ENCODE results near the gene CAMTA1. TPM values are rescaled to one million over a fixed set of nuclear protein-coding genes. Genes with fewer than 3 reads are reported as not detected.

CAMTA1 gene
- total and polyA plus RNA-seq, 2 donors, result 53.3 to 115 TPM

DNA sequence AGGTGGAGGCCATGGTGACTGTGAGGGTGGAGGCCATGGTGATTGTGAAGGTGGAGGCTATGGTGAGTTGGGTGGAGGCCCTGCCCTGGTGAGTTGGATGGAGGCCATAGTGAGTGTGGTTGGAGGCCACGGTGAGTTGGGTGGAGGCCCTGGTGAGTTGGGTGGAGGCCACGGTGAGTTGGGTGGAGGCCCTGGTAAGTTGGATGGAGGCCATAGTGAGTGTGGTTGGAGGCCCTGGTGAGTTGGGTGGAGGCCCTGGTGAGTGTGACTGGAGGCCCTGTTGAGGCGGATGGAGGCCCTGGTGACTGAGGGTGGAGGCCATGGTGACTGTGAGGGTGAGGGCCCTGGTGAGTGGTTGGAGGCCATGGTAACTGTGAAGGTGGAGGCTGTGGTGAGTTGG, 860.9 kb downstream of the CAMTA1 start:
- no peak for DNase-seq (ENCODE audit: extremely low spot score)
- no peaks in the 10 kb centered on the region for H3K36me3 ChIP-seq (ENCODE audit: insufficient read depth)
- H3K4me3 ChIP-seq (ENCODE audit: low read depth, low read length), result no peak overlapping the region
- H3K27ac ChIP-seq (ENCODE audit: low read depth), result no peak overlapping the region
- H3K4me1 ChIP-seq (ENCODE audit: insufficient read depth), result no peaks in the 10 kb centered on the region
- WGBS, result 97% methylated on average over 3 of the region's 3 CpGs

GRCh38 chr1:7646981-7647901, 862.0 kb downstream of the CAMTA1 start:
- H3K36me3 ChIP-seq (ENCODE audit: insufficient read depth), result no peaks in the 10 kb centered on the region
- H3K27ac ChIP-seq (ENCODE audit: low read depth), result no peak overlapping the region
- no peak for DNase-seq (ENCODE audit: extremely low spot score)
- H3K4me3 ChIP-seq (ENCODE audit: low read depth, low read length), result no peak overlapping the region
- no peaks in the 10 kb centered on the region for H3K4me1 ChIP-seq (ENCODE audit: insufficient read depth)
- 45% methylated on average over 30 of the region's 30 CpGs for WGBS

DNA sequence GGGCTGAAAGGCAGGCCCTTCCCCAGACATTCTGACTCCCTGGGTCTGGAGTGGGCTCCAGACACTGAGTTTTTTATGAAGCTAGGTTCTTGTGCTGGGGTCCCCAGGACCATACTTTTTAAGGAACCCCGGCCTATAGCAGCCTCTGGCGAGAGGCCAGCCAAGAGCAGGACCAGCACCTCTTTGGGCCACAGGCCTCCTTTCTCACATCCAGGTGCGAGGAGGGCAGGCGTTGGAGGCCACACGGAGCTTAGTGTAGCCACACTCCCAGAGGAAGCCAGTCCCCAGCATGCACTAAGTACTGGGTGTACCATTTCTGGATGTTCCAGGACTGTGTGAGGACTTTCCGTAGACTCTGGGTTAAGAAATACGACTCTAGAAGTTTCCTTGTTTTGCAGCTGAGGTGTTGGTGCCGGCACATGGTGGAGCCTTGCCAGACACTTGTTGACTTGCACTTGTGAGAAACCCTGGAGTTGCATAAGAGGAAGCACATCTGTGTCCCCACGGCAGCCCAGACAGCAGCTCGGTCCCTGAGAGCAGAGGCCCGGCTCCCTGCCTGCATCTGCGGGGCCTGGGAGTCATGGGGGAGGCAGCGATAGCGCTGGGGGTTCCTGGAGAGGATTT, 863.6 kb downstream of the CAMTA1 start:
- H3K27ac ChIP-seq (ENCODE audit: low read depth), result no peak overlapping the region
- no peak overlapping the region for H3K4me3 ChIP-seq (ENCODE audit: low read depth, low read length)
- WGBS, result 46% methylated on average over 14 of the region's 14 CpGs
- H3K4me1 ChIP-seq (ENCODE audit: insufficient read depth), result no peaks in the 10 kb centered on the region
- DNase-seq (ENCODE audit: extremely low spot score), result no peak
- no peaks in the 10 kb centered on the region for H3K36me3 ChIP-seq (ENCODE audit: insufficient read depth)

DNA sequence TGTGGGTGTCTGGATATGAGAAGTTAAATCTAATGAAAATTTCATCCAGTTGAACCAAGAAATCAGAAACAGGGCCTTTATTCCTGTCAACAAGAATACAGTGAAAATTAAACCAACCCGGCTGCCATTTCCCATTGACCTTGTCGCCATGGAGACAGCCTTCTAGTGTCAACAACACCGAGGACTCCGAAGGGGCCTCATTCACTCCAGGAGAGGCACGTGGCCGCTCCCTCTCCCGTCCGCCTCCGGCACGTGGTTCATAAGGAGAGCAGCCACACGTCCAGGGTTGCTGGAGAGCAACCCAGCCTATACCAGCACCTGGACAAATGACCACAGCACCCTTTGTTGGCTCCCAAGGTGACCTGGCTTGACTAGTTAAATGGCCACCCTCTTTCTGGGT, 865.5 kb downstream of the CAMTA1 start:
- 34% methylated on average over 11 of the region's 11 CpGs for WGBS
- H3K4me1 ChIP-seq (ENCODE audit: insufficient read depth), result no peaks in the 10 kb centered on the region
- no peak overlapping the region for H3K4me3 ChIP-seq (ENCODE audit: low read depth, low read length)
- no peak overlapping the region for H3K27ac ChIP-seq (ENCODE audit: low read depth)
- no peaks in the 10 kb centered on the region for H3K36me3 ChIP-seq (ENCODE audit: insufficient read depth)
- no peak for DNase-seq (ENCODE audit: extremely low spot score)

GRCh38 chr1:7651203-7651602, 865.9 kb downstream of the CAMTA1 start:
- H3K4me3 ChIP-seq (ENCODE audit: low read depth, low read length), result no peak overlapping the region
- 87% methylated on average over 8 of the region's 8 CpGs for WGBS
- DNase-seq (ENCODE audit: extremely low spot score), result no peak
- no peaks in the 10 kb centered on the region for H3K36me3 ChIP-seq (ENCODE audit: insufficient read depth)
- H3K27ac ChIP-seq (ENCODE audit: low read depth), result no peak overlapping the region
- H3K4me1 ChIP-seq (ENCODE audit: insufficient read depth), result no peaks in the 10 kb centered on the region

DNA sequence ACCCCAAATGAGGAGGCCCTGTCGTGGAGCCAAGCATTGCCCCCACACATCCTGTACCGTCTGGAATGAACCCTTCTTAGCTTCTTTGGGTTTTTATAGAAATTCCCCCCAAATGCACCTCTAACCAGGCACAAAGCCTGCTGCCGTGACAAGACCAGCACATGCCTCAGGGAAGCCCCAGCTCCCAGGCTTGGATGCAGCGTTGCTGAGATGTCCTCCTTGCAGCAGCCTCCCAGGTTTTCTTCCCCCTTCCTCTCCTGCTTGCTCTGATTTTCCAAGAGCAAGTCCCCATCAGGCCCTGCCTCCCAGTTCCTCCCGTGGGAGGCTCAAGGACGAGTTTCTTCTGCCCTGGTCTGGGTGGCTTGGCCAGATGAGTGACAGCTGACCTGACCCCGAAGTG, 866.8 kb downstream of the CAMTA1 start:
- H3K4me1 ChIP-seq (ENCODE audit: insufficient read depth), result no peaks in the 10 kb centered on the region
- 48% methylated on average over 7 of the region's 7 CpGs for WGBS
- no peaks in the 10 kb centered on the region for H3K36me3 ChIP-seq (ENCODE audit: insufficient read depth)

GRCh38 chr1:7652515-7653098, 867.4 kb downstream of the CAMTA1 start:
- Histone ChIP-seq H3K36me3 (ENCODE audit: insufficient read depth) (no peaks in the 10 kb centered on the region), H3K4me1 (ENCODE audit: insufficient read depth) (no peaks in the 10 kb centered on the region), H3K27ac (ENCODE audit: low read depth) (no peak overlapping the region), H3K4me3 (ENCODE audit: low read depth, low read length) (no peak overlapping the region)
- DNase-seq (ENCODE audit: extremely low spot score), result no peak
- WGBS, result 83% methylated on average over 12 of the region's 12 CpGs

More for the DNA sequence above, 866.8 kb downstream of the CAMTA1 start:
- Histone ChIP-seq H3K4me3 (ENCODE audit: low read depth, low read length) (no peak overlapping the region), H3K27ac (ENCODE audit: low read depth) (no peak overlapping the region)
- DNase-seq (ENCODE audit: extremely low spot score), result no peak

DNA sequence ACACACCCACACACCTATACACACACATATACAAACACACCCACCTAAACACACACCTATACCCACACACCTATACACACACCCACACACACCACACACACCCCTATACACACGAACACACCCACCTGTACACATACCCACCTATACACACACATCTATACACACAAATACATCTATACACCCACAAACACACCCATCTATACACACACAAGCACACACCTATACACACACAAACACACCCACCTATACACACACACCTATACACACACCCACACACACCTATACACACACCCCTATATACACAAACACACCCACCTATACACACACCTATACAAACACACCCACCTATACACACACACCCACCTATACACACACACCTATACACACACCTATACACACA, 869.5 kb downstream of the CAMTA1 start:
- no peaks in the 10 kb centered on the region for H3K4me1 ChIP-seq (ENCODE audit: insufficient read depth)
- H3K36me3 ChIP-seq (ENCODE audit: insufficient read depth), result no peaks in the 10 kb centered on the region
- DNase-seq (ENCODE audit: extremely low spot score), result no peak
- no peak overlapping the region for H3K27ac ChIP-seq (ENCODE audit: low read depth)
- no peak overlapping the region for H3K4me3 ChIP-seq (ENCODE audit: low read depth, low read length)
- 91% methylated on average over 1 of the region's 1 CpG for WGBS

DNA sequence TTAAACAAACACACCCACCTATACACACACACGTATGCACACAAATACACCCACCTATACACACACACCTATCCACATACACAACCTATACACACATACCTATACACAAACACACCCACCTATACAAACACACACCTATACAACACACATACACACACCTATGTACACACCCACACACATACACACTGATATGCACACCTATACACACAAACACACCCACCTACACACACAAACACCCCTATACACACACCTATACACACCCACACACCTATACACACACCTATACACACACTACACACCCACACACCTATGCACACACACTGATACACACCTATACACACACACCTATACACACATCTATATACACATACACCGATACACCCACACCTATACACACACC, 870.1 kb downstream of the CAMTA1 start:
- Histone ChIP-seq H3K4me3 (ENCODE audit: low read depth, low read length) (no peak overlapping the region), H3K36me3 (ENCODE audit: insufficient read depth) (no peaks in the 10 kb centered on the region), H3K27ac (ENCODE audit: low read depth) (no peak overlapping the region), H3K4me1 (ENCODE audit: insufficient read depth) (no peaks in the 10 kb centered on the region)
- DNase-seq (ENCODE audit: extremely low spot score), result no peak
- WGBS, result 96% methylated on average over 2 of the region's 2 CpGs

DNA sequence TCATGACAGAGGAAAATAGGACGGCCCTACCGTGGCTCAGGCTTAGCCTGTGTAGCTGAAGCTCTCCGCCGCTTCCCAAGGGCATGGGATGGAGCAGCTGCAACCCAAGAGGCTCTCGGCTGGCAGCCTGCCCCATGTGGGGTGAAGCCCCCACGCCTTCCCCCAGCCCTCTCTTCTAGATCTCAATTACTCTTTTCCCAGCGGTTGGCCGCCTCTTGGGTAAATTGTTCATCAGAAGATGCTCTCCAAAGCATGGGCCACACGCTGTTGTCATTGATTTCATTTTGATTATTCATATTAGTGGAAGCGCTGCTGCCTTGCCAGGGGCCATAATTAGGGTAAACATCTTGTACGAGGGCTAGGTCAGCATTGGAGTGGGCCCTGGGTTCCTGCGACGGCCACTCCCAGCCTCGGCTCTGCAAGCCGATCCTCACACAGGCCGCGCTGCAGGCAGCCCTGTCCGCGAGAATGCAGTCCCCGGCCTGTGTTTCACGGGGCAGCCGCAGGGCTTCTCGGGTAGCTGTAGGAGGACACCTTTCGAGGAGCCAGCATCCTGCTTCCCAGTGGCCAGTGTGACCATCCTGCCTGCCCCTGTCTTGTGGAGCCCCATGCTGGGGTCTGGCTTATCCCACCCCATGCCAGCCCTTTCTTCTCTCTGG, 871.4 kb downstream of the CAMTA1 start:
- H3K36me3 ChIP-seq (ENCODE audit: insufficient read depth), result no peaks in the 10 kb centered on the region
- DNase-seq (ENCODE audit: extremely low spot score), result no peak
- H3K27ac ChIP-seq (ENCODE audit: low read depth), result no peak overlapping the region
- WGBS, result 73% methylated on average over 24 of the region's 24 CpGs
- H3K4me3 ChIP-seq (ENCODE audit: low read depth, low read length), result no peak overlapping the region
- no peaks in the 10 kb centered on the region for H3K4me1 ChIP-seq (ENCODE audit: insufficient read depth)

DNA sequence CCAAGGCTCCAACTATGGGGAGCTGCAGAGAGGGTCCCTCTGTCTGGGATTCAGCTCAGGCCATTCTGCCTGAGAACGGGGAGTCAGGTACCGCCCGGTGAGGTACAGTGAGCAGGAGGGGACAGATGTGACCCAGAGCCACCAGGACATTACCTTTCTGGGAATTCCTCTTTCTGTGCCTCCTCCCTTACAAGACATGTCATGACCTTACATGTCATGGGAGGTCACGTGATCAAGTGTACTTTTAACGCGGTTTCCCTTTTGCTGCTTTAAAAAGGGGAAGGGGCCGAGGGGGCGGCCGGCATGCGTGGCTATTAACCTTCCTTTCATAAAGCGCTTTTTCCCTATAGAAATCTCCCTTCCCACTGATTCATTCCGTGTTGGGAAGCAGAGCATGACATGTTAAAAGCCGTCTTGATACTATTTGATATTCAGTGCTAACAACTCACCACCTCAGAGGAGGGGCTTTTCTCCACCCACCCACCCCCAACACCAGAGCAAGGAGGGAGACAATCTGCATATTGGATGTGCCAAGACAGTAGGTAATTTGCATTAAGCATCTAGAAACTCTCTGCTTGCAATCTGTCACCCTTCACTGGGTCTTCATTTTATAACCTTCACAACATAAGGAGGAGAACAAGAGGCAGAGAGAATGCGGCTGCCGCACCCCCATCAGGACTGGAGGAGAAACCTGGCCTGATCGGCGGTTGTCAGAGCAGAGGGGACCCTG, 872.2 kb downstream of the CAMTA1 start:
- 66% methylated on average over 17 of the region's 17 CpGs for WGBS
- no peak overlapping the region for H3K4me3 ChIP-seq (ENCODE audit: low read depth, low read length)
- H3K36me3 ChIP-seq (ENCODE audit: insufficient read depth), result no peaks in the 10 kb centered on the region
- no peaks in the 10 kb centered on the region for H3K4me1 ChIP-seq (ENCODE audit: insufficient read depth)
- H3K27ac ChIP-seq (ENCODE audit: low read depth), result no peak overlapping the region
- DNase-seq (ENCODE audit: extremely low spot score), result no peak

DNA sequence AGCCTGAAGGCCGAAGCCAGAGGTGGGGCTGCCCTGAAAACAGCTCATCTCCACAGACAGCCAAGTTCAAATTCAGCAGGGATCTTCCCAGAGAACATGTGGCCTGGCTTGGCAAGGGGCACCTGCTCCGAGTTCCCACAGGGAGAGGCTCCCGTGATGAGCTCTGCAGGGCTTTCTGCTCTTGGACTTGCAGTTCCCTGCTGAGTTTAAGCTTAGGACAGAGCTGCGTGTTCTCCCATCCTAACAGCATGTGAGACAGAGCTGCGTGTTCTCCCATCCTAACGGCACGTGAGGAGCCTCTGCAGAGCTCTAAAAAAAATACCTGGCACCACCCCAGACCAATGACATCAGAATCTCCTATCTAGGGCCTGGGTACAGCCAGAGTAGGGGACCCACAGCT, 872.8 kb downstream of the CAMTA1 start:
- no peak overlapping the region for H3K27ac ChIP-seq (ENCODE audit: low read depth)
- H3K36me3 ChIP-seq (ENCODE audit: insufficient read depth), result no peaks in the 10 kb centered on the region
- no peaks in the 10 kb centered on the region for H3K4me1 ChIP-seq (ENCODE audit: insufficient read depth)
- H3K4me3 ChIP-seq (ENCODE audit: low read depth, low read length), result no peak overlapping the region
- DNase-seq (ENCODE audit: extremely low spot score), result no peak
- WGBS, result 79% methylated on average over 7 of the region's 7 CpGs

DNA sequence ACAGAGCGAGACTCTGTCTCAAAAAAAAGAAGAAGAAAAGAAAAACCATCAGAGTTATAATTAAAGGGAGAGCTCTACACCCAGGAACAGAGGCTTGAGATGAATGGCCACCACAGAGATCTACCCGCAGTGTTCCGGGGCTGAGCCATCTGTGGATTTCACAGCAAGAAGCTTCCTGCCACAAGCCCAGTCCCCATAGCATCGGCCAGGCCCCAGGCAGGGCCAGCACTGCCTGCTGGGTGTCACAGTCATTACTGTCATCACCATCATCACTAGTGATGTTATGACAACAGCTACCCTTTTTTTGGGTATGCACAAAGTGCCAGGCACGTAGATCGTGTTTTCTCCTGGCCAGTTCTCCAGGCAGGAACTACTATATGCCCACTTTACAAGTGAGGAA, 874.3 kb downstream of the CAMTA1 start:
- 86% methylated on average over 6 of the region's 6 CpGs for WGBS
- Histone ChIP-seq H3K4me3 (ENCODE audit: low read depth, low read length) (no peak overlapping the region), H3K36me3 (ENCODE audit: insufficient read depth) (no peaks in the 10 kb centered on the region), H3K4me1 (ENCODE audit: insufficient read depth) (no peaks in the 10 kb centered on the region), H3K27ac (ENCODE audit: low read depth) (no peak overlapping the region)
- no peak for DNase-seq (ENCODE audit: extremely low spot score)
